Measurements from ENCODE around the gene MGAT1.
"Not testable (repeated sequence)": the region's sequence is repeated elsewhere in the genome, so short reads cannot be mapped to it uniquely, and the experiment has no call there.

MGAT1 gene

DNA sequence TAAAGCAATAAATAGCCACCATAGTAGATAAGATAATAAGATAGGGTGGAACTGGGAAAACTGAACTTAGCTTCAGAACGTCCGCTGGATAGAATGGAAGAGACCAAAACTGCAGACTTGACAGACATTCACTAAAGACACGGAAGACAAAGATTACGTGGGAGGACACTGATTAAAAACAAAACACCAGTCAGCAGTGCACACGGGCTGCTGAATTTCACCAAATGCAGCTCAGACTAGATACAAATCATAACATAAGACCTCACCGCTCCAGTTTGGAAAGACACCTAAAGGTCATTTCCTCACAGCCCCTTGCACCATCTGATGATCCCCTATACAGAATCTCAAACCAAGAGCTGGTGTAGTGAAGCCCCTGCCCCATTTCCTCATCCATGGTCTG is 59.9 kb downstream of the MGAT1 start:
- no peak for DNase-seq (ENCODE audit: low read depth)
- H3K4me3 ChIP-seq (ENCODE audit: low read depth, low read length) = no peak overlapping the region

DNA sequence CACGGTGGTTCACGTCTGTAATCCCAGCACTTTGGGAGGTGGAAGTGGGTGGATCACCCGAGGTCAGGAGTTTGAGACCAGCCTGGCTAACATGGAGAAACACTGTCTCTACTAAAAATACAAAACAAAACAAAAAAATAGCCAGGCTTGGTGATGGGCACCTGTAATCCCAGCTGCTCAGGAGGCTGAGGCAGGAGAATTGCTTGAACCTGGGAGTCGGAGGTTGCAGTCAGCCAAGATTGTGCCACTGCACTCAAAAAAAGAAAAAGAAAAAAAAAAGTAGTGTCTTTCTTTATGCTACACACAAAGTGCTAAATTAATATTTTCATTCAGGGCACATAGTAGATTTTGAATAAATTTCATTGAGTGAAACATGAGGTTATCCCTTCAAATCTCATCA is 61.7 kb downstream of the MGAT1 start:
- DNase-seq (ENCODE audit: low read depth) = not testable (repeated sequence)

DNA sequence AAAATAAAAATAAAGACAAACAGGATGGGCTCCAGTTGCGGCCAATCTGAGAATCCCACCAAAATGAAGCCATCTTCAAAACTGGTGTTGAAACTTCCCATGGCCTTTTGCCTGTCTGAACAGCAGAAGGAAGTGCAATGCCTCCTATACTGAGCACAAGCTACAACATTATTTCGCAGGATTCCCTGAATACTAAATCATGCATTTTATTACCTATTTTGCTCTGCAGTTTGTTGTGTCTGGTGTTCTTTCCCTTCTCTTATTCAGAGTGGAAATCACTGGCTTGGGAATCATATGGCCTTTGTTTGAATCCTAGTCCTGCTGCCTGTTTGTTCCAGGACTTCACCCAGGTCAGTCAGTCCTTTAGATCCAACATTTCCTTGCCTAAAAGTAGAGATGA is 62.6 kb downstream of the MGAT1 start, which contains the start of gene OR2Y1:
OR2Y1 (minus strand) TSS at position 101 of the 400 bp plus-strand sequence; CDS start at position 101, 0 bp downstream.
- H3K4me3 ChIP-seq (ENCODE audit: low read depth, low read length) = no peak within 1 kb of the TSS
- DNase-seq (ENCODE audit: low read depth) = no peak

More for the DNA sequence above, 61.7 kb downstream of the MGAT1 start:
- H3K4me3 ChIP-seq (ENCODE audit: low read depth, low read length) = not testable (repeated sequence)

DNA sequence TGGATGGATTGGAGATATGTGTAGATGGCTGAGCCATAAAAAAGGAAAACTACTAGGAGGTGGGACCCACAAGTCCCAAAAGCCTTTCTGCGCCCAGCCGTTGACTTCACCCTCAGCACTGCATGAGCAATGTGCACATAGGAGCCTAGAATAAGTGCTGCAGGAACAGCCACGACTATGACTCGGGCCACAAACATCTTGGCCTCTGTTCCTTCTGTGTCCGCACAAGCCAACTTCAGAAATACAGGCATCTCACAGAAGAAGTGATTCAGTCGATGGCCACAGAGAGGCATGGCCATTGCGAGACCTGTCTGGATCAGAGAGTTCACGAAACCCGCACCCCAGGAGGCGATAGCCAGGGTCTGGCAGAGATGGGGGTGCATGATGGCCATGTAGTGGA is 63.3 kb downstream of the MGAT1 start:
- H3K4me3 ChIP-seq (ENCODE audit: low read depth, low read length) = no peak overlapping the region
- DNase-seq (ENCODE audit: low read depth) = no peak

DNA sequence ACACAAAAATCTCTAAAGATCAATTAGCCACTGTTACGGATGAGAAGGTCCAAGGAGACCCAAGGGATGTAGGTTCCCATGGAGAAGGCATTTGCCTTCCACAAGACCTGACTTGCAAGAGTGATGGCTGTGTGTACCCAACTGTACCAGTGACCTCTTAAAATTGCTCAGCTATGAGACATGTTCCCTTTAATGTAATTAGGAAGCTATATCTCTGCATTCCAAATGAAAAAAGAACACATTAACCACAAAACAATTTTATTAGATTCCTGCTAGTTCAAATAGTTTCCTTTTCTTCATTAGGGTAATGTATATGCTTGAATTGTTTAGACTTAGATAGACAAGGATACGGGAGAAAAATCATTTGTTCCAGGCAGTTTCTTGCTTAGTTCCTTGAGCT is 66.1 kb downstream of the MGAT1 start:
- no peak for DNase-seq (ENCODE audit: low read depth)
- no peak overlapping the region for H3K4me3 ChIP-seq (ENCODE audit: low read depth, low read length)
